GM12873 (cell line): Measurements from ENCODE around the gene PTH1R.

ENCODE experiments used
- TF ChIP-seq, protein P1 (sequence below): IDR thresholded peaks from 2 replicates; pipeline ENCODE4 v1.5.1; 2012; ENCODE audit warnings: low read depth, mild to moderate bottlenecking, moderate library complexity, low read length, control low read depth; ENCODE audit not compliant: insufficient read depth; ENCODE audit errors: missing control alignments

PTH1R gene

DNA sequence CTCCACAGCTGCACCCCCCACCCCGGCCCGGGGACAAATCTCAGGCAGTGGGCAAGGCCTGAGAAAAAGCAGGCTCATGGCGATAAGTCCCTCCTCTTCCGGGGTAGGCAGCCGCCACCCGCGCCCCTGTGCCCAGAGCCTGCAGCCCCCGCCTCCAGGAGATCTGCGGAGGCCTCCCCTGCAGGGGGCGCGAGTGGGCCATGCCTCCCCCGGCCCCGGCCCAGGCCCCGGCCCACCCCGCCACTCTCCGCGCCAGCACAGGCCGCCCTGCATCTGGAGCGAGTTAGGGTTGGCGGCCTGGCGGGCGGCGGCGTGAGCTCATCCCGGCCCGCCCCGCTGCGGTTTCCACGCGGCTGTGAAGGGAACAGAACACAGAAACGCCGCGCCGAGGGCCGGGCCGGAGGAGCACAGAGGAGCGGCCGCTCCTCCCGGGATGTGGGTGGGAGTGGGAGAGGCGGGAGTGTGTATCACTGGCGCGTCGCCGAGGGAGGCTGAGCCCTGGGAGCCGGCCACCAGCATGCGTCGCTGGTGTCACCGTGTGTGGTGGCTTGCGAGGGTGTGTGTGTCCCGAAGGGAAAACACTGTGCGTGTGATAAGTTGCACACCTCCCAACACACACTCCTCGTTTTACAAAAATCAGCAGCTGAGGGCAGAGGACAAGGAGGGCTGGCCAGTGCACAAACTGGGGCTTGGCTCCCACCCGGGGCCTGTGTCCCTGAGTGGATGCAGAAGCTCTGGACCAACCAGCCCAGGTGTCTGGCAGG, 31.5 kb upstream of the PTH1R start:
- TF ChIP-seq, protein P1, sequence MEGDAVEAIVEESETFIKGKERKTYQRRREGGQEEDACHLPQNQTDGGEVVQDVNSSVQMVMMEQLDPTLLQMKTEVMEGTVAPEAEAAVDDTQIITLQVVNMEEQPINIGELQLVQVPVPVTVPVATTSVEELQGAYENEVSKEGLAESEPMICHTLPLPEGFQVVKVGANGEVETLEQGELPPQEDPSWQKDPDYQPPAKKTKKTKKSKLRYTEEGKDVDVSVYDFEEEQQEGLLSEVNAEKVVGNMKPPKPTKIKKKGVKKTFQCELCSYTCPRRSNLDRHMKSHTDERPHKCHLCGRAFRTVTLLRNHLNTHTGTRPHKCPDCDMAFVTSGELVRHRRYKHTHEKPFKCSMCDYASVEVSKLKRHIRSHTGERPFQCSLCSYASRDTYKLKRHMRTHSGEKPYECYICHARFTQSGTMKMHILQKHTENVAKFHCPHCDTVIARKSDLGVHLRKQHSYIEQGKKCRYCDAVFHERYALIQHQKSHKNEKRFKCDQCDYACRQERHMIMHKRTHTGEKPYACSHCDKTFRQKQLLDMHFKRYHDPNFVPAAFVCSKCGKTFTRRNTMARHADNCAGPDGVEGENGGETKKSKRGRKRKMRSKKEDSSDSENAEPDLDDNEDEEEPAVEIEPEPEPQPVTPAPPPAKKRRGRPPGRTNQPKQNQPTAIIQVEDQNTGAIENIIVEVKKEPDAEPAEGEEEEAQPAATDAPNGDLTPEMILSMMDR: peak; percentile 51

DNA sequence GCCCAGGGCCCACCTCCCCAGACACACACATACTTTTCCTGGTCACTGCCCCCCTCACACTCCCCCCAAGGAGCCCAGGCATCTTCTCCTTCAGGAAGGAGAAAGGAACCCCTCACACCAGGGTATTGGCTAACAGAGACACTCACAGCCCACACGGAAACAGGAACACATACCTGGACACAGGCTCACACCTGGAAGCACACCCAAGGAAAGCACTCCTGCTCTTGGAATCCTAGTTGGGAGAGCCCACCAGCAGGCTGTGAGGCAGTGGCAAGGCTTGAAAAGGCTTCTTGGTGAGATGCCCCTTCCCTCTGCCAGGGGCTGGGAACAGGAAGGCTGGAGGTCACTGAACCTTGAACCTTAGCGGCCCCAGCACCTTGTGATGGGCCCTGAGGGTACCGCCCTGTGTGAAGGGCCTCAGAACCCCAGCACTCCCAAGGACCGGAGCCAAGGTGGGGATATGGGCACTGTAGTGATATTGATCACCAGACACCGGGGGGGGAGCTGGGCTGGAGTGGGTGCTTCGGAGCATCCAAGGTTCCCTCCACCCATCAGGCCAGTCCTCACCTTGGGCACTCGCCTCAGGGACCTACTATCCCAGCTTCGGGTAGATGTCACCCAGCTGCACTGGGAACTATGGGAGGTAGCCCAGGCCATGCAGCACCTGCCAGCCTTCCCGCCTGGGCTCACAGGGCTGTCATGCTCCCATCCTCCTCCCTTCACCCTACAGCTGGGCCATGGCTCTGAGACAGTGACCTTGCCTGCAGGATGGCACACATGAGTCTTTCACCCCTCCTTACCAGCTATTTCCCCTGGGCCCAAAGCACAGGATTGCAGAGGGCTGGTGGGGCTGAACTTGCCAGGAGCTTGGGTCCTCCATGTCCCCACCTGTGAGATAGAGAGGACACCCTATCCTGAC, 30.6 kb upstream of the PTH1R start:
- TF ChIP-seq, protein P1: no peak

GRCh38 chr3:46847744-46848143, 29.8 kb upstream of the PTH1R start:
- TF ChIP-seq, protein P1: no peak

DNA sequence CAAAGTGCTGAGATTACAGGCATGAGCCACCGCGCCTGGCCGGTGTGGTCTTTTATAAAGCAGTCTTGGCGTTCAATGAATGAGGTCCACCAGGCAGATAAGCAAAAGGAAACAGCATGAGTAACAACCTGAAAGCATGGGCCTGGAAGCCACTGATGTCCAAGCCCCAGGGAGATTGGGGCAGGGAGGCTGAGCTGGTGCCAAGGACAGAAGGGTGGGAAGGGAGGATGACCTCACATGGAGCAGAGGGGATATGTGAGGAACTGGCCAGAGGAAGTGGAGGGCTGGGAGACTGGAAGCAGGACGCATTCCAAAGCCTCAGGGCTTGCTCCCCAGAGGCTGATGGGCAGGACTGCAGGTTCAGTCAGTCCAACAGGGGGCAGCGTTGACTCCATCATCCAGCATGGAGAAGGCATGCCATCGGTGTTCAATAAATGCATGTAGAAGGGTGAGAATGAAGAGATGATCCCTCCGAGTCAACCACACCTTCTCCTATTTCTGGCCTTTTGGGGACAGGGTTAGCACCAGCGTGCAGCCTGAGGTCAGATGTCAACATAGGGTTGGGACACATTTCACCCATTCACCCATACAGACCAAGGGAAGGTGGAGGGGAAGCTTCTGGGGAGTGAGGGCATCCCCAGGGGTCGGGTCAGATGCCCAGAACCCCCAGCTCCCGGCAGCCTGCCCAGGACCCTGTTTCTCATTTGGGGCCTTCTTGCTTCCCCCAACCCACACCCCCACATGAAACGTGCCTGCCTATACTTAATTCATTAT, 29.1 kb upstream of the PTH1R start:
- TF ChIP-seq, protein P1: peak; percentile 73

DNA sequence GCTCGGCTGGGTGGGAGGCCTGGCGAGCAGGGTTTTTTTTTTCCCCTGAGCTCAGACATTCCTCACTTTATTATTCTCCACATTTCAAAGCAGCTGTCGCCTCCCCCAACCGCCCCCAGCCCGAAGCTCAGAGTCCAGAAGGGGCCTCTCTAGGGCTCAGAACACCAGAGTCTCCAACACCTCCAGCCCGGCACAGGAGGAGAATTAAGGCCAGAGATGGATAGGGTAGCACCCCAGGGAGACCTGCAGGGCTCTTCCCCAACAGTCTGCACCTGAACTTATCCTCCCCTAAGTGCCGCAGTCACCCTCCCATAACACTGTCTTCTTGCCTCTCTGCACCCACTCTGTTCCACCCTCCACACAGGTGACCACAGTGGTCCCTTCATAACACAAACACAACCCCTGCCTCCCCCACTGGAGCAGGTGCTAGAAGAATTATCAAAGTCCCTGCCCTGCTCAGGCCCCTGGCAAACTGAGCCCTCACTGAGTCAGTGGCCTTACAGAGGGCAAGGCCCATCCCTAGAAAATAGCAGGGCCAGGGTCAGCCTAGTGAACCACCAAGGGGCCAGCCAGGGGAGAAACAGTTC, 28.4 kb upstream of the PTH1R start:
- TF ChIP-seq, protein P1: no peak

GRCh38 chr3:46849686-46850467, 27.6 kb upstream of the PTH1R start:
- TF ChIP-seq, protein P1: no peak
